HG03103 (cell line): Measurements from ENCODE around the gene DCAF17.
"Not testable (repeated sequence)": the region's sequence is repeated elsewhere in the genome, so short reads cannot be mapped to it uniquely, and the experiment has no call there.

Experiments
- ATAC-seq: cut with Tn5 transposase; IDR thresholded peaks from one replicate; pipeline ENCODE4 v1.9.1; 2021; ENCODE audit warnings: low read depth; ENCODE audit not compliant: unreplicated experiment

The DCAF17 gene

GRCh38 chr2:171509945-171510731 lies 76.1 kb downstream of the DCAF17 start:
- peak; percentile 57 for ATAC-seq

- ATAC-seq, result no peak
Measured at GRCh38 chr2:171512014-171512413, 78.0 kb downstream of the DCAF17 start.

- ATAC-seq, result no peak
Measured at GRCh38 chr2:171512683-171513195, 78.7 kb downstream of the DCAF17 start.

- no peak for ATAC-seq
Measured at GRCh38 chr2:171513719-171514160, 79.7 kb downstream of the DCAF17 start.

GRCh38 chr2:171514908-171515582 lies 81.0 kb downstream of the DCAF17 start:
- no peak for ATAC-seq

- ATAC-seq, result no peak
Measured at GRCh38 chr2:171515672-171516298, 81.8 kb downstream of the DCAF17 start.

GRCh38 chr2:171516793-171517192 lies 82.8 kb downstream of the DCAF17 start:
- ATAC-seq, result no peak

GRCh38 chr2:171520471-171520870 lies 86.4 kb downstream of the DCAF17 start:
- ATAC-seq, result no peak

GRCh38 chr2:171521361-171522051 lies 87.5 kb downstream of the DCAF17 start:
- no peak for ATAC-seq

- ATAC-seq, result peak; percentile 49
Measured at GRCh38 chr2:171522052-171522787, 88.2 kb downstream of the DCAF17 start, which contains the start of gene CYBRD1. Gene CYBRD1, plus strand, starts transcription at chr2:171522474. Its CDS starts 72 bp downstream, at chr2:171522546.

GRCh38 chr2:171522788-171523087 lies 88.7 kb downstream of the DCAF17 start:
- peak; percentile 23 for ATAC-seq

- peak; percentile 39 for ATAC-seq
Measured at GRCh38 chr2:171523088-171524017, 89.3 kb downstream of the DCAF17 start.

GRCh38 chr2:171524018-171524401 lies 90.0 kb downstream of the DCAF17 start:
- no peak for ATAC-seq

- ATAC-seq, result no peak
Measured at GRCh38 chr2:171529914-171530313, 95.9 kb downstream of the DCAF17 start.

- no peak for ATAC-seq
Measured at GRCh38 chr2:171530378-171530777, 96.4 kb downstream of the DCAF17 start.

- ATAC-seq, result not testable (repeated sequence)
Measured at GRCh38 chr2:171530859-171531258, 96.8 kb downstream of the DCAF17 start.

GRCh38 chr2:171531291-171531690 lies 97.3 kb downstream of the DCAF17 start:
- ATAC-seq, result no peak

- ATAC-seq, result no peak
Measured at GRCh38 chr2:171531836-171532450, 97.9 kb downstream of the DCAF17 start.

GRCh38 chr2:171533331-171533730 lies 99.3 kb downstream of the DCAF17 start:
- no peak for ATAC-seq
